NCI-H82 (cell line): ENCODE data around the gene DENND5B.
"Not testable (repeated sequence)": the region's sequence is repeated elsewhere in the genome, so short reads cannot be mapped to it uniquely, and the experiment has no call there.

Experiments
- DNase-seq: peaks from one replicate; lab custom pipeline; 2025; lab: John Stamatoyannopoulos, UW

Gene DENND5B

DNA sequence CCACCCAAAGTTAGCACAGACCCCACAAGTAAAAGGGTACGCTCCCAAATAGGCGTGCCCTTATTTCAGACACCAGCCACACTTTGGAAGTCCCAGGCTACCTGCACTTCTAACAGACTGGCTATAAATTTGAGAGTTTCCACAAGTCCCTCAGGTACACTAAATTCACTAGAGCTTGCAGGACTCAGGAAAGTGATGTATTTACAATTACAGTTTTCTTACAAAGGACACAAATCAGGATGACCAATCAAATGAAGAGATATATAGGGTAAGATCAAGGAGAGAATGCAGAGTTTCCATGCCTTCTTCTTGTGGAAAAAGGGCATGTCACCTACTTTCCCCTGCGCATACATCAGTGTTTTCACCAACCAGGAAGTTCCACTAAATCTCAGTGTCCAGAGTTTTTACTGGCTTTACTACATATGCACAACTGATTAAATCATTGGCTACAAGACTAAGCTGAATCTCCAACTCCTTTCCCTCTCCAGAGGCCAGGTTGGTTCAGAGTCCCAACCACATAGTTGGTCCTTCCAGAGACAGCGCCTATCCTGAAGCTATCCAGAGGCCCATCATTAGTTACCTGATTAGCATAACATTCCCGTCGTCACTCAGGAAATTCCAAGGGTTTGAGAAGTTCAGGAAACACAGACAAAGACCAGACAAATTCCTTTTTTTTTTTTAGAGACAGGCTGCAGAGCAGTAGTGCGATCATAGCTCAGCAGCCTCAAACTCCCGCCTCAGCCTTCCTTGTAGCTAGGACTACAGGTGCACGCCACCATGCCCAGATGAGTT, 84.2 kb downstream of the DENND5B start:
- no peak for DNase-seq

DNA sequence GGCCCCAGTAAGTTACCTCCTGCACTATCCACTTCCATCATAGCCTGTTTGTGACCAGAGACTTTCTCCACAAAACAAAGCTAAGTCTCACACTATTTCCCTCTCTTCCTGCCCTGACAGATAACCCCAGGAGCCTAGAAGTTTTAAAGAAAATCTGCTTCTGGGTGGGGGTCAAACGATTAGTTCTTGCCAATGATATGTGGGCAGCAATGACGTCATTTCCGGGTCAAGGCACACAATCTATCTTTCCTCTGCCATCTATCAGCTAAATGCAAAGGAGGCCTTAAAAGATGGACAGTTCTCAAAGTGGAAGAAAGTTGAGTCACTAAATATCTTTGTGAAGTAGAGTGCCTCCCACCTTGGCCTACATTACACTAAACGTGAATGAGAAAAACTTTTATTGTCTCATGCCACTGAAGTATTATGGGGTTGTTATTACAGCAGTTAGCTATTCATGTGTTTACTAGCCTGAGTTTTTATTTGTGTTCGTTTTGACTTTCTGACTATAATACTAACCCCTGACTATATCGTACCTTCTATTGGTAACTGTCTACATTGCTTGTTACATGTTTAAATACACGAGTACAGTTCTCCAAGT, 86.2 kb downstream of the DENND5B start:
- no peak for DNase-seq

DNA sequence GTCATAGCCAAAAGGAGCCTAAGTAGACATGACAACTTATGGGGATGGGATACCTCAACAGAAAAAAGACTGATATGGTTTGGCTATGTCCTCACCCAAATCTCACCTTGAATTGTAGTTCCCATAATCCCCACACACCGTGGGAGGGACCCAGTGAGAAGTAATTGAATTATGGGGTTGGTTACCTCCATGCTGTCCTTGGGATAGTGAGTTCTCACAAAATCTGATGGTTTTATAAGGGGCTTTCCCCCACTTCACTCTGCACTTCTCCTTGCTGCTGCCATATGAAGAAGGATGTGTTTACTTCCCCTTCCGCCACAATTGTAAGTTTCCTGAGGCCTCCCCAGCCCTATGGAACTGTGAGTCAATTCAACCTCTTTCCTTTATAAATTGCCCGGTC, 89.9 kb downstream of the DENND5B start:
- DNase-seq = not testable (repeated sequence)

DNA sequence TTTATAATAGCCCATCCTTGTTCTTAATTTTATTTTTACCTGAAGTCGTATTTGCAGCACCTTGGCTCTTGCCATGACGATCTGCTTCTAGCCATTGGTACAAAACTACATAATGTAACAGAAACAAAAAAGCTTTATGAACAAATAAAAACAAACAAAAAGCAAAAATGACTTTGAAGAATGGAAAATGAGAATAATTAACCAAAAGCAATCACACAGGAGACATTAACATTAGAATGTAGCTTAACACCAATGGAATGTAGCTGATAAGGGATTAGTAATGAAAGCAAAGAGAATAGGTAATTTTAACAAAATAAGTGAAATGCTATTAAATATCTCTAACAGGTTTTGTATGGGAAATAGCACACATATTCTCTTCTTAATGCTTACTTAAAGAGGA, 91.4 kb downstream of the DENND5B start:
- DNase-seq = no peak

DNA sequence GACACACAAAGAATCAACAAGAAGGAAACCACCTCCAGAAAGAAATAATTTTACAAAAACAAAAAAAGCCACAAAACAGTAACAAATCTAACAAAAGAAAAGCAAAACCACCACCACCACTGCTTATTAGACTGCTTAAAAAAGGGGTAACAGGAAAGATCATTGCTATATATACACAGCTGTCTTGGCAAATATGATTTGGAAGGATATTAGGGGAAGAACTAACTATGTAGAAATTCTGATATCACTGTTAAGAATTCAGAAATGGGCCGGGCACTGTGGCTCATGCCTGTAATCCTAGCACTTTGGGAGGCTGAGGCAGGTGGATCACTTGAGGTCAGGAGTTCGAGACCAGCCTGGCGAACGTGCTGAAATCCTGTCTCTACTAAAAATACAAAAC, 92.5 kb downstream of the DENND5B start:
- DNase-seq = no peak

DNA sequence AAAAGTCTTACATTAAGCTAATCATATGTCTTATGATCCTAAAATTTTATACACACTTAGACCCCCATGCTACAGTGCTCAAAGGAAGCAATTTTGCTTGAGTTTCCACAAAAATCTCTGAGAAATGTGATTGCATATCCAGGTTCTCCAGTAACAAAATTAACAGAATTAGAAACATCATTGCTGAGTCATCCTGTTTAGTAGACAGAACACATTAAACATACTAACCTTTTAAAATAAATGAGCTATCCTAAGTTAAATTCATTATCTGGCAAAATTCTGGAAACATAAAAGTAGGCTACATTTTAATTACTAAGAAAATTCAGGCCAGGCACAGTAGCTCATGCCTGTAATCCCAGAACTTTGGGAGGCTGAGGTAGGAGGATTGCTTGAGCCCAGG, 94.7 kb downstream of the DENND5B start:
- no peak for DNase-seq

DNA sequence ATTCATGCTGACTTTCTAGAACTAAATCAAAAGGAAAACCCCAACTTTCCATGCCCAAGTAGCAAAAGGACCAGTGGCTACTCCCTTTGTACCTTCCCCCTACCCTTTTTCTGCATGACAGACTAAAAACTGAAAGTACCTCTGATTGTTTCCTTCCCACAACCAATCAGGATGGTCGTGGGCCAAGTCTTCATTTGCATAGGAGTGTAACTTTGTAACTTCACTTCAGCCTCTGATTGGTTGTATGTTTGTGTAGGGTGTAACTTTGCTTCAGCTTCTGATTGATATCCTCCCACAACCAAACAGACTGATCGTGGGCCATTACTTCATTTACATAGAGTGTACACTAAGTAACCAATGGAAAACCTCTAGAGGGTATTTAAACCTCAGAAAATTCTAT, 96.5 kb downstream of the DENND5B start:
- no peak for DNase-seq

DNA sequence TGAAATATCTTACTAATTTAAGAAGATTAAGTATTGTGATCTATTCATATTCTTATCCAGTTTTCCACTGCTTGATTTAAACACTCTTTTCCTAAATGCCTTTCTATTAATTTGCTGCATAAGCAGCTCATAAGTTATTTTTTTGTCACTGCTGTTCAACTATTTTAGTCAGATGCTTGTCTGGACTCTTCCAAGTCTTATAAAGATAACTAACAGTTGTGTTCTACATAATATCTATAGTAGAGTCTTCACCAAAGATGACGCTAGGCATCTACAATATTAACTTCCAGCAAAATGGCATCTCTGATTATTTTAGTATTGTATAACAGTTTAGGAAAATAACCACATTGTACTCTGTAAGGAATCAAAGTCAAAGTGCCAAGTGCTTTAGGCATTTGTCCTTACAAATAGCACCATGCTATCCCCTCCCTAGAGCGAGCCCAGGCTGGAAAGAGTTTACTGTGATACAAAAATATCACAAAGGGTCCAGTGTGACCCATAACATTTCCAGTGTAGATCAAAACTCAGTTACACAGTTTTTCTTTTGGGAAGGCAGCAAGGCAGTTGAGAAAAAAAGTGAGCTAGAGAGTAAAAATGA, 98.2 kb downstream of the DENND5B start:
- no peak for DNase-seq

DNA sequence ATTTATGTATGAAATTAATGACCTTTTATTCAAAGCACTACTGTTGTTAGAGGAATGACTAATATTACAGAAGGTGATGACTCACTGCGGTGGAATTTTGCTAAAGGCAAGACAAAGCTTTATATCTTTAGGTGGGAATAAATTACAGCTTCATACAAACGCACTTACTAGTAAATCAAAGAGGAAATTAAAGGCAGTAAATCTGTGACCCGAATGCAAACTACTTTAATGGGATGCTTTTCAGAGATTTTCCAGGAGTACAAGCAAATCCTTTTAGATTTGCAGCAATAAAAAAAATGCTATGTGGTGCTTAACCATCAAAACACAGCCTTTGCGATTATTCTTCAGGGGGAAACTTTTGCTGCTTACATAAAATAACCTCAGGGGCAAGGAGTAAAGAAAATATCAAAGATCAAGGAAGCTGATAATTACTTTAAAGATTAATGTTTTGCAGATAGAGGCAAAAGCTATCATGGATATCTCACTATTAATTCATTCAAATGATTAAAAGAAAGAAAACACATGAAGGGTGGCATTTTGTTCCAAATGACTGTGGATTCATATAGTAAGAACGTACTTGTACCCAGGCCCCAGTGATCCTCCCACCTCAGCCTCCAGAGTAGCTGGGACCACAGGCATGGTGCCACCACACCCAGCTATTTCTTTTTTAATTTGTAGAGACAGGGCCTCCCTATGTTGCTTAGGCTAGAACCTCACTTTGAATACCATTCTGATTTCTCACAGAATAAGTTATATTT, 98.9 kb downstream of the DENND5B start:
- no peak for DNase-seq

DNA sequence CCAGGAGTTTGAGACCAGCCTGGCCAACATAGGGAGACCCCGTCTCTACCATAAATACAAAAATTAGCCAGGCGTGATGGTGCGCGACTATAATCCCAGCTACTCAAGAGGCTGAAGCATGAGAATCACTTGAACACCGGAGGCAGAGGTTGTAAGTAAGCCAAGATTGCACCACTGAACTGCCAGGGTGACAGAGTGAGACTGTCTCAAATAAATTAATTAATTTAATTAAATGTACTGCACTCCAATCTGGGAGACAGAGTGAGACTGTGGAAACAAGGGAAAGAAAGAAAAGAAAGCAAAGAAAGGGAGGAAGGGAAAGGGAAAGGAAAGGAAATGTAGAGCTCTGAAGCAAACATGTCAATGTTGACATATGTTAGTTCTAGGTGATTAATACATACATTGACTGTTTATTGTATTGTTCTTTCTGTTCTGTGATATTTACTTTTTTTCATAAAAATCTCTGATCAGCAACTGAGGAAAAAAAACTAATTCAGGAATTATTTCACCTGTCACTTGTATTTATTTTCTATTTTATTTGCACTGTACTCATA, 99.6 kb downstream of the DENND5B start:
- DNase-seq = peak; percentile 19

DNA sequence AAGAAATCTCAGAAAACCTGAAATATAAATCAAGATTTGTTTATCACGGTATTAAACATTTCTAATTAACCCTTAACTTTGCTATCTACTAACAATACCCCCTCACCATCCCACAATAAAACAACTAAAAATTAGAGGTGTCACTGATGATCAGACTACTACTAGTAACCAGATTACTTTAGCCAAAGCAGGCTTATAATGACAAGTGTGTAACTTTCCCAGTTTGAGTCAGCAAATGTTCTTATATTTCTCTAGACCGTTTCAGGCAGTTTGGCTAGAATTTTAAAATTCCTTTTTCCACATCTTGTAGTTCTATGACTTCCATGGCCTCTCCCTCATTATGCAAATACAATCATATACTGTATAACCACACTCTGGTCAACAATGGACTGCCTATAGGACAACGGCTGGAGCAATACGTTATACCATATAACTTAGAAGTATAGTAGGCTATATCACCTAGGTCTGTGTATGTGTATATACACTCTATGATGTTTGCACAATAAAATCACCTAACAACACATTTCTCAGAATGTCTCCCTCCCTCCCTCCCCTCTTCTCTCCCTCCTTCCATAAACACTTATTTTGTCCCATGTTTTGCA, 102.1 kb downstream of the DENND5B start:
- peak; percentile 29 for DNase-seq

DNA sequence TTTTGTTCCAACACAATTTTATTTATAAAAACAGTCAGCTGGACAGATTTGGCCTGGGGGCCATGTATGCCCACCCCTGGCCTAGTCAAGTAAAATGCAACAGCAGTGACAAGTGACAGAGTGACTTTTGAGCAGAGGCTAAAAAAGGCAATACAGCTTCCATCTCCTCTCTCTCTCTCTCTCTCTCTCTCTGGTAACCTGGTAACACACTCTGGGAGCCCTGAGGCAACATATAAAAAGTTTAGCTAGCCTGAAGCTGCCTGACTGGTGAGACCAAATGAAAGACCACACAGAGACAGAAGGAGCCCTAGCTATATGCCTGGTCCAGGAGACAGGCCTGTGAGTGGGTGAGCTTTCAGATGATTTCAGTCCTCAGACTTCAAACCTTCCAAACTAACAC, 105.4 kb downstream of the DENND5B start:
- DNase-seq = no peak

DNA sequence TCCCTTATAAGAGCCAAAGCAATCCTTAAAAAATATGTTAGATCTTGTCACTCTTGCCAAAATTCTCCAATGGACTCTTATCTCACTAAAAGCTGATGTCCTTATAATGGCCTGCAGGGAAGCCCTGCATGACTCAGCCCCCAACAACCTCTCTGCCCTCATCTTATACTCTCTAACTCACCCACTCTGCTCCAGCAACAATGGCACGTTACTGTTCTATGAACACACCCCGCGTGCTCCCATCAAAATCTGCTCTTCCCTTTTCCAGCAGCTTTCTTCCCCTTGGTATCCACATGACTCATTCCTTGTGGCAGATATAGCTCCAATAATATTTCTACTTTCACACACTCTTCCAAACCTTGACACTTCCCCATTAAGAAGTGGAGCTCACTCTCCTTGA, 108.1 kb downstream of the DENND5B start:
- DNase-seq = no peak

DNA sequence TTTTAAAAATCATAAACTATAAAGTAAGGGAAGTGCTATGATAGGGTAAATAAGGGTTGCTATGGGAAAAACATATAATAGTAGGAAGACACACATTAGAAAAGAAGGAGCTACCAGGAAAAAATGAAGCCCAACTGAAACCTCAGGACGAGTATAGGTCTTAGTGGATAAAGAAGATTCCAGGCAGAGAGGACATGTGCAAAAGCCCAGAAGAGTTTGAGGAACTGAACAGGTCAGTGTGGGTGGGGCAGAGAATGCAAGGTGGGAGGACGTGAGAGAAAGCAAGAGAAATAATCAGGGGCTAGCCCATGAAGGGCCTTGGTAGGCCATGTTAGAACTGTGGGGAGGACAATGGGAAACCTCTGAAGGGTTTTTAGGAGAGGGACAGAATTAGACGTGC, 109.5 kb downstream of the DENND5B start:
- DNase-seq = no peak

DNA sequence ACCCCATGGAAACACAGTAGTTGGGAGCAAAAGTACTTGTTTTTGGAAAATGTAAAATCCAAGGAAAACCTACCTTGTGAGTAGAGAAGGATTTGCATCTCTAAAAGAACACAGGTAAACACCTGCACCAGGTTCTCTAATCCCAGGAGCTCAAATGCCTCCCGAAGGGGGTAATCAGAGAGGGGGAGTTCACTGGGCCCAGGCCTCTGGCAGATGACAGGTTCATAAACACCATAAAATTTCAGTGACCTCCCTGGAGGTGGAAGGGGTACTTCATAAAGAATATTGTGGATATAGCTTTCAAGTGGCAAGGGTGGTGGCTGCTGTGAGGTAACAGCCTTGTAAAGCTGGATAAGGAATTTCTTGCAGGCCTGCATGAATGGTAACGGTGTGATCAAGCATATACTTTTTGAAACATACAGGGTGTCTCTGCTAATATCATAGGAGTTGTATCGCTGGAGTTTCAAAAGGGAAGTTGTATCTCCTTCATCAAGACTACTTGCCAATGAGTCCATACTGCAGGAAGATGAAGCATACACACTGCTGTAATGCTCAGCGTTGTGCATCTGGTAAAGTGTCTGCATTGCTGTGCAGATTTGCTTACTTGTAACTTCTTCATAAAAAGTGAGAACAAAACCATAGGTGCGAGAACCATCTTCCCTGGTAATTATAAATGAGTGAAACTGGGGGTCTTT, 111.3 kb downstream of the DENND5B start:
- DNase-seq = no peak

DNA sequence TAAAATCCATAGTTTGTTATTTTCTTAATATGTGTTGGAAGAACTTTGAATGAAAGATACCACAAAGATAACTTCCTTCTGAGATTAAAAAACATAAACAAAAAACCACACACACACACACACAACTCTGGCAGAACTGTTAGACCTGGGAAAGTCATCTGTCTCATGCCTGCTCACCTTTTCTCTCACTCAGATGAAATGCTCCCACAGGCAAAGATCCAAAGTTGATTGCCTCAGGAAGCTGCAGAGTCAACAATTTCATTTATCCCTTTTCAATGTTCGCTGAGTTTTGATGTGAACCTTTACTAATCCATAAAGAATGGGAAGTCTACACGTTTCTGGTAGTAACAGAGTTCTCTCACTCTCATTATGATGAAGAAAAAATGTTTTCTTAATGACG, 112.0 kb downstream of the DENND5B start:
- DNase-seq = no peak

DNA sequence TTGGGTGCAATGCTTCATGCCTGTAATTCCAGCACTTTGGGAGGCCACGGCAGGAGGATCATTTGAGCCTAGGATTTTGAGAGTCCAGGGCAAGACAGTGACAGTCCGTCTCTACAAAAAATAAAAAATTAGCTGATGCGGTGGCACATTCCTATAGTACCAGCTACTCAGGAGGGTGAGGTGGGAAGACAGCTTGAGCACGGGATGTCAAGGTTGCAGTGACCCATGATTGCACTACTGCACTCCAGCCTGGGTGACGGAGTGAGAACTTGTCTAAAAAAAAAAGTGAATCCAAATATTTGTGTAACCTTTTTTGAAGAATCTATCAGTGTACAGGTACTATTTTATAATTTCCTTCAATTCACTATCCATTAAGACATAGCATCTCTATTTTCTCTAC, 112.5 kb downstream of the DENND5B start:
- no peak for DNase-seq

DNA sequence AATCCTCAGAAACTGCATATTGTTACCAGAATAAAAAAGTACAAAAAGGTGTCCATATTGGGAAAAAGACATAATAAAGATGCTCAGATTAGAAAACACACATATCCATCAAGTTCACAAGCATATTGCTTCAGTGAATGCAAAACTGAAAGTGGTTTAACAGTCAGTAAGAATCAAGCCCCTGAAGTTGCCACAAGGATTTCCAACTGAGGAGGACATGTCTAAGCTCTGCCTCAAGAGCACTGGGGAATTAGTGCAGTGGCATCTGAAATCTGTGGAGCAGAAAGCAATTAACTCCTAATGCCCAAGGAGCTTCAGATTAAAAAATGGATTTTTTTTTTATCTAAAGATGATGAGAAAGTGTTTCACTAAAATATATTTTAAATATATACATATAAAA, 113.2 kb downstream of the DENND5B start:
- DNase-seq = peak; percentile 41

DNA sequence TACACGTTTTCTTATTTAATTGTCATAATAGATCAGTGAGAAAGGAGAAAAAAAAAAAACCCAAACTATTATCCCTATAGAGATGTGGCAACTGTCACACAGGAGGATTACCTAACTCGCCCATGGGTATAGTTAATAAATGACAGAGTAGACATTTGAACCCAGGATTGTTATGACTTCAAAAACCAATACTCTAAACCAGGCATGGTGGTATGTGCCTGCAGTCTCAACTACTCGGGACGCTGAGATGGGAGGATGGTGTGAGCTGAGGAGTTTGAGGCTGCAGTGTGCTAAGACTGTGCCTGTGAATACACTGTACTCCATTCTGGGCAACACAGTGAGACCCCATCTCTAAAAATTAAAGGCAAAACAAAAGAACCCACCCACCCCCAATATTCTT, 114.5 kb downstream of the DENND5B start:
- no peak for DNase-seq

DNA sequence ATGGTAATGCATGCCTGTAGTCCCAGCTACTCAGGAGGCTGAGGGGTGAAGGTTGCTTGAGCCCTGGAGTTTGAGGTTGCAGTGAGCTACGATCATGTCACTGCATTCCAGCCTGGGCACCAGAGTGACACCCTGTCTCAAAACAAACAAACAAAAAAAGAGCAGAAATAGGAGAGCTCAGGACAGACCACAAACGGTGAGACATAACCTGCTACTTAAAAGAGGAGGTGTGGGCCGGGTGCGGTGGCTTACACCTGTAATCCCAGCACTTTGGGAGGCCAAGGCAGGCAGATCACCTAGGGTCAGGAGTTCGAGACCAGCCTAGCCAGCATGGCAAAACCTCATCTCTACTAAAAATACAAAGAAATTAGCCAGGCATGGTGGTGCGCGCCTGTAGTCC, 115.3 kb downstream of the DENND5B start:
- not testable (repeated sequence) for DNase-seq

DNA sequence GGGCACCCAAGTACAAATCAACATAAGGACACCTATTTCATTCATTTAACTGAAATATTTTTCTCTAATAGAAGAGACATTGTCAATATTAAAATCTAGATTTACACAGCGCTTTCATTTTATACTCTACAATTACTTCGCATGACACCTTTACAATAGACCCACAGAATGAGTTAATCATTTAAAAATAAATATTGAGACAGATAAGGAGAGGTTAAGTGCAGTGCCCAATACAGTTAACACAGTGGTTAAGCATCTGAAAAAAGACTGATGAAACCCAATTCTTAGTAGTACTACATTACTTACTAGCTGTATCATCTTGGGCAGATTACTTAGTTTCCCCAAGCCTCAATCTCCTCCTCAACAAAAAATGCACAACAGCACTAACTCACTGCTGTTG, 116.2 kb downstream of the DENND5B start:
- DNase-seq = no peak
